ENCODE measurements around the gene RXYLT1. TPM values are rescaled to one million over a fixed set of nuclear protein-coding genes. Genes with fewer than 3 reads are reported as not detected.
A peak's percentile ranks its signal among the peaks of the same experiment; 100 is the strongest.
"Not testable (repeated sequence)": the region's sequence is repeated elsewhere in the genome, so short reads cannot be mapped to it uniquely, and the experiment has no call there.

The RXYLT1 gene, protein sequence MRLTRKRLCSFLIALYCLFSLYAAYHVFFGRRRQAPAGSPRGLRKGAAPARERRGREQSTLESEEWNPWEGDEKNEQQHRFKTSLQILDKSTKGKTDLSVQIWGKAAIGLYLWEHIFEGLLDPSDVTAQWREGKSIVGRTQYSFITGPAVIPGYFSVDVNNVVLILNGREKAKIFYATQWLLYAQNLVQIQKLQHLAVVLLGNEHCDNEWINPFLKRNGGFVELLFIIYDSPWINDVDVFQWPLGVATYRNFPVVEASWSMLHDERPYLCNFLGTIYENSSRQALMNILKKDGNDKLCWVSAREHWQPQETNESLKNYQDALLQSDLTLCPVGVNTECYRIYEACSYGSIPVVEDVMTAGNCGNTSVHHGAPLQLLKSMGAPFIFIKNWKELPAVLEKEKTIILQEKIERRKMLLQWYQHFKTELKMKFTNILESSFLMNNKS
- polyA plus RNA-seq (26.2 and 30.5 TPM in 2 replicates), polyA minus RNA-seq (16.3 and 17.0 TPM in 2 replicates)

DNA sequence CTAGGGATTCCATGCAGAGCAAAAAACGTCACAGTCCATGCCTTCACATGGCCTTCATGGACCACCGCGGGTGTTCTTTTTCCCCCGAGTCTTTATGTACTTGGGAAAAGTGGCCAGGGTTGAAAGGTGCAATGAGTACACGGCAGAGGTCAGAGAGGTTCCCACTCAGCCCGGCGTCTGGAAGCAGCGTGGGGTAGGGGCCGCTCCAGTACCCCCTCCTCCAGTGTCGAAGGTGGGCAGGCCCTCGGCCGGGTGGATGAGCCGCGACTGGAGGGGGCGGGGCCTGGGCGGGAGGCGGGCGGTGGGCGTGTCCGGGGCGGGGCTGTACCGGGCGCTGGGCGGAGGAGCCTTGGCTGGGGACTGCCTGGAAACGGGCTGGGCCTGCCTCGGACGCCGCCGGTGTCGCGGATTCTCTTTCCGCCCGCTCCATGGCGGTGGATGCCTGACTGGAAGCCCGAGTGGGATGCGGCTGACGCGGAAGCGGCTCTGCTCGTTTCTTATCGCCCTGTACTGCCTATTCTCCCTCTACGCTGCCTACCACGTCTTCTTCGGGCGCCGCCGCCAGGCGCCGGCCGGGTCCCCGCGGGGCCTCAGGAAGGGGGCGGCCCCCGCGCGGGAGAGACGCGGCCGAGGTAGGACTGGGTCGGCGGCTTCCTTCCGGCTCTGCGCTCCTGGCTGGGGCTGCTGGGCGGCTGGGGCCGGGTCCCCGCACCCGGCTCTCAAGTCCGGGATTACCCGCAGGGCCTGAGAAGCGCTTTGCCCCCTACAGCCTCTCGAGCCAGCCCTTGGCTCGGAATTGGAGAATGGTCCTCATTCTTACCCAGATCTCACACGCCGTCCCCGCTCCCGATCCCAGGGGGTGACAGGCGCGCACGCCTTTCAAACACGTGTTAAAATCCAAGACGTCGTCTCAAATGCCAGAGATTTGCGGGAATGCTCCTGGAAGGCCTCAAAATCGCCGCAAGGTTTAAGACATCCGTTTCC lies at the start of gene RXYLT1:
TSS of gene RXYLT1 (plus strand) at position 412 of the 984 bp plus-strand sequence. CDS start at position 464, 52 bp downstream.
- Histone ChIP-seq H3K9ac (ENCODE audit: low read length) (peak within 1 kb of the TSS; percentile 83), H2AFZ (ENCODE audit: low read depth, low read length) (peak within 1 kb of the TSS; percentile 48), H3K4me3 (ENCODE audit: low read length) (peak within 1 kb of the TSS; percentile 86), H3K4me2 (ENCODE audit: low read length) (peak within 1 kb of the TSS; percentile 77), H3K9me3 (ENCODE audit: low read length) (no peaks in the 10 kb centered on the region), H3K9me2 (ENCODE audit: insufficient read depth, low read length) (no peaks in the 10 kb centered on the region), H3K27ac (ENCODE audit: low read length) (peak within 1 kb of the TSS; percentile 80), H3K27me3 (ENCODE audit: insufficient read depth, low read depth, low read length) (no peaks in the 10 kb centered on the region), H3K36me3 (ENCODE audit: insufficient read depth, low read length) (no peaks in the 10 kb centered on the region), H3K79me2 (replicated peaks; ENCODE audit: insufficient read depth, low read length) (no peaks in the 10 kb centered on the region), H3F3A (ENCODE audit: insufficient read depth, low read length, poor library complexity, severe bottlenecking) (no peaks in the 10 kb centered on the region), H4K20me1 (ENCODE audit: insufficient read depth) (no peaks in the 10 kb centered on the region)
- TF ChIP-seq RAD21 (conservative IDR thresholded peaks at IDR 0.05), result no peak
- TF ChIP-seq EP300 (conservative IDR thresholded peaks at IDR 0.05; ENCODE audit: poor library complexity, severe bottlenecking), result no peak
- TF ChIP-seq, protein P1, sequence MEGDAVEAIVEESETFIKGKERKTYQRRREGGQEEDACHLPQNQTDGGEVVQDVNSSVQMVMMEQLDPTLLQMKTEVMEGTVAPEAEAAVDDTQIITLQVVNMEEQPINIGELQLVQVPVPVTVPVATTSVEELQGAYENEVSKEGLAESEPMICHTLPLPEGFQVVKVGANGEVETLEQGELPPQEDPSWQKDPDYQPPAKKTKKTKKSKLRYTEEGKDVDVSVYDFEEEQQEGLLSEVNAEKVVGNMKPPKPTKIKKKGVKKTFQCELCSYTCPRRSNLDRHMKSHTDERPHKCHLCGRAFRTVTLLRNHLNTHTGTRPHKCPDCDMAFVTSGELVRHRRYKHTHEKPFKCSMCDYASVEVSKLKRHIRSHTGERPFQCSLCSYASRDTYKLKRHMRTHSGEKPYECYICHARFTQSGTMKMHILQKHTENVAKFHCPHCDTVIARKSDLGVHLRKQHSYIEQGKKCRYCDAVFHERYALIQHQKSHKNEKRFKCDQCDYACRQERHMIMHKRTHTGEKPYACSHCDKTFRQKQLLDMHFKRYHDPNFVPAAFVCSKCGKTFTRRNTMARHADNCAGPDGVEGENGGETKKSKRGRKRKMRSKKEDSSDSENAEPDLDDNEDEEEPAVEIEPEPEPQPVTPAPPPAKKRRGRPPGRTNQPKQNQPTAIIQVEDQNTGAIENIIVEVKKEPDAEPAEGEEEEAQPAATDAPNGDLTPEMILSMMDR (IDR thresholded peaks at IDR 0.05; ENCODE audit: poor library complexity, severe bottlenecking), result peak; percentile 22
- TF ChIP-seq, protein P2, sequence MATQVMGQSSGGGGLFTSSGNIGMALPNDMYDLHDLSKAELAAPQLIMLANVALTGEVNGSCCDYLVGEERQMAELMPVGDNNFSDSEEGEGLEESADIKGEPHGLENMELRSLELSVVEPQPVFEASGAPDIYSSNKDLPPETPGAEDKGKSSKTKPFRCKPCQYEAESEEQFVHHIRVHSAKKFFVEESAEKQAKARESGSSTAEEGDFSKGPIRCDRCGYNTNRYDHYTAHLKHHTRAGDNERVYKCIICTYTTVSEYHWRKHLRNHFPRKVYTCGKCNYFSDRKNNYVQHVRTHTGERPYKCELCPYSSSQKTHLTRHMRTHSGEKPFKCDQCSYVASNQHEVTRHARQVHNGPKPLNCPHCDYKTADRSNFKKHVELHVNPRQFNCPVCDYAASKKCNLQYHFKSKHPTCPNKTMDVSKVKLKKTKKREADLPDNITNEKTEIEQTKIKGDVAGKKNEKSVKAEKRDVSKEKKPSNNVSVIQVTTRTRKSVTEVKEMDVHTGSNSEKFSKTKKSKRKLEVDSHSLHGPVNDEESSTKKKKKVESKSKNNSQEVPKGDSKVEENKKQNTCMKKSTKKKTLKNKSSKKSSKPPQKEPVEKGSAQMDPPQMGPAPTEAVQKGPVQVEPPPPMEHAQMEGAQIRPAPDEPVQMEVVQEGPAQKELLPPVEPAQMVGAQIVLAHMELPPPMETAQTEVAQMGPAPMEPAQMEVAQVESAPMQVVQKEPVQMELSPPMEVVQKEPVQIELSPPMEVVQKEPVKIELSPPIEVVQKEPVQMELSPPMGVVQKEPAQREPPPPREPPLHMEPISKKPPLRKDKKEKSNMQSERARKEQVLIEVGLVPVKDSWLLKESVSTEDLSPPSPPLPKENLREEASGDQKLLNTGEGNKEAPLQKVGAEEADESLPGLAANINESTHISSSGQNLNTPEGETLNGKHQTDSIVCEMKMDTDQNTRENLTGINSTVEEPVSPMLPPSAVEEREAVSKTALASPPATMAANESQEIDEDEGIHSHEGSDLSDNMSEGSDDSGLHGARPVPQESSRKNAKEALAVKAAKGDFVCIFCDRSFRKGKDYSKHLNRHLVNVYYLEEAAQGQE (IDR thresholded peaks at IDR 0.05; ENCODE audit: borderline replicate concordance), result peak; percentile 53
- TF ChIP-seq SMC3 (conservative IDR thresholded peaks at IDR 0.05; ENCODE audit: poor library complexity), result peak; percentile 34
- peak; percentile 61 for TF ChIP-seq TAF1 (IDR thresholded peaks at IDR 0.05; ENCODE audit: low read depth)
- peak; percentile 97 for TF ChIP-seq MXI1 (conservative IDR thresholded peaks at IDR 0.05; ENCODE audit: poor library complexity, severe bottlenecking)
- peak; percentile 85 for TF ChIP-seq POLR2AphosphoS5 (IDR thresholded peaks at IDR 0.05)
- no peak for TF ChIP-seq EZH2 (IDR thresholded peaks at IDR 0.05; ENCODE audit: borderline replicate concordance, insufficient read depth, low read length, poor library complexity, severe bottlenecking)

DNA sequence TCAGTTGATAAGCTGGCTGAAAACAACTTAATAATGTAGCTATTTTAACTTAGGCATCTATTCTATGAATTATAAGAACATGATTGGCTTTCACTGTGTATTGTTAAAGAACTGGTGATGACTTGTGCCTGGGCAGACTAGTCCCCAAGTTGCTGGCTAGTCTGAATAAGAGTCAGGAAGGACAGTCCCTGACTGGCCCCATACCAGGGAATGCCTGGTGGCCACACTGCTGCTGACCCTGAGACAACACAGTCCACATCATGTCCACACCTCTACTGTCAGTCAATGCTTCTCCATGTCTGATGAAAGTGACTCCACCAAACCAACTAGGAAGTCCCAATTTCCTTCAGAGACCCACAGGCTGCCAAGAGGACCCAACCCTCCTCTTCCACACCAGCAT lies 46.9 kb upstream of the RXYLT1 start:
- not testable (repeated sequence) for H3K9me2 ChIP-seq (ENCODE audit: insufficient read depth, low read length); H3K79me2 ChIP-seq (replicated peaks; ENCODE audit: insufficient read depth, low read length); H3K27ac ChIP-seq (ENCODE audit: low read length); H2AFZ ChIP-seq (ENCODE audit: low read depth, low read length); H3K4me3 ChIP-seq (ENCODE audit: low read length); H3K4me2 ChIP-seq (ENCODE audit: low read length); H3K36me3 ChIP-seq (ENCODE audit: insufficient read depth, low read length); H3K27me3 ChIP-seq (ENCODE audit: insufficient read depth, low read depth, low read length); H4K20me1 ChIP-seq (ENCODE audit: insufficient read depth); H3F3A ChIP-seq (ENCODE audit: insufficient read depth, low read length, poor library complexity, severe bottlenecking); H3K9ac ChIP-seq (ENCODE audit: low read length); H3K9me3 ChIP-seq (ENCODE audit: low read length)

DNA sequence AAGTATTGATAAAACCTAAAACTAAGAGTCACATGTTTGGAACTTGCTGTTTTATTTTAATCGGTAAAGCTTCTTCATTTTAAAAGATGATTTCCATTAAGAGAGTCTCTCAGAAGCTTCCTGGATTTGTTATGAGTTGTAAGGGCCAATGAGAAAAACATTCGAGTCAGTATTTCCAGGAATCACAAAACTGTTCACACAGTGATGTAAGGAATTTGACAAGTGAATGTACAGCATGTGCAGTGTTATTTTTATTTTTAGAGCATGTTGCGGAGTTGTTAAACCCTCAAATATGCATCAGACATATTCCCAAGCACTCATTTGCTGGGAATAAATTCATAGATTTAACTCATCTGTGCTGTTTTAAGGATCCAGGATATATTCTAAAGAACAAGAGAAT lies 46.1 kb upstream of the RXYLT1 start:
- H3K9ac ChIP-seq (ENCODE audit: low read length); H3K79me2 ChIP-seq (replicated peaks; ENCODE audit: insufficient read depth, low read length); H3K4me2 ChIP-seq (ENCODE audit: low read length); H3K9me2 ChIP-seq (ENCODE audit: insufficient read depth, low read length); H4K20me1 ChIP-seq (ENCODE audit: insufficient read depth); H3K27ac ChIP-seq (ENCODE audit: low read length); H3F3A ChIP-seq (ENCODE audit: insufficient read depth, low read length, poor library complexity, severe bottlenecking); H3K9me3 ChIP-seq (ENCODE audit: low read length); H2AFZ ChIP-seq (ENCODE audit: low read depth, low read length); H3K36me3 ChIP-seq (ENCODE audit: insufficient read depth, low read length); H3K4me3 ChIP-seq (ENCODE audit: low read length); H3K27me3 ChIP-seq (ENCODE audit: insufficient read depth, low read depth, low read length): not testable (repeated sequence)

DNA sequence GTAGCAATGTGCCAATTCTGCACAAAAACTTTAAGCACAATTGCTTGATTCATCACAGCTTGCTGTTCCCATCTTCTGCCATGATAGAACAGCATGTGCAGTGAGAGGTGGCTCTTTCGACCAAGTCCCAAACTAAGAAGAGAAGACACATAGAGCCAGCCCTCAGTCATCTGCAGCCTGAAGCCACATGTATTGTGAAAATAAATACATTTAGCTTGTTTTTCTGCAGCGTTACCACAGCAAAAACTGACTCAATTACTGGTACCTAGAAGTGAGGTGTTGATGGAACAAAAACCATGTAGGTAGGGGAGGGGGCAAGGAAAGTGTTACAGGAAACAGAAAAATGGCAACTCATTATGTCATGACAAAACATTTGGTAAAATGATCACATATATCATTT lies 39.2 kb upstream of the RXYLT1 start:
- H3K27me3 ChIP-seq (ENCODE audit: insufficient read depth, low read depth, low read length); H2AFZ ChIP-seq (ENCODE audit: low read depth, low read length); H4K20me1 ChIP-seq (ENCODE audit: insufficient read depth): not testable (repeated sequence)

More for the DNA sequence above, 39.2 kb upstream of the RXYLT1 start:
- not testable (repeated sequence) for H3K79me2 ChIP-seq (replicated peaks; ENCODE audit: insufficient read depth, low read length); H3K9ac ChIP-seq (ENCODE audit: low read length); H3K9me3 ChIP-seq (ENCODE audit: low read length); H3K4me3 ChIP-seq (ENCODE audit: low read length); H3K4me2 ChIP-seq (ENCODE audit: low read length); H3F3A ChIP-seq (ENCODE audit: insufficient read depth, low read length, poor library complexity, severe bottlenecking); H3K36me3 ChIP-seq (ENCODE audit: insufficient read depth, low read length); H3K9me2 ChIP-seq (ENCODE audit: insufficient read depth, low read length); H3K27ac ChIP-seq (ENCODE audit: low read length)
